Caki2 (cell line): Measurements from ENCODE around the gene GREB1. TPM values are rescaled to one million over a fixed set of nuclear protein-coding genes. Genes with fewer than 3 reads are reported as not detected.

Experiments used
- DNase-seq: peaks from one replicate; pipeline ENCODE4 v3.0.0-alpha.2; 2015; ENCODE audit warnings: low read depth
- in situ Hi-C: cut with HindIII; loops from 2 replicates; pipeline ENCODE4 v1.10.0; 2016; ENCODE audit warnings: low sequenced_read_pairs, low pct_unique_long_range_greater_than_20kb, mixed read lengths
- total RNA-seq: library from RNA; depleted of rRNA; stranded (reverse); fragments of >200 nt; shearing (Covaris generic); gene quantifications from 2 replicates; pipeline ENCODE4 v1.2.3, GENCODE V29; 2014; ENCODE audit warnings: low replicate concordance

Gene GREB1
- total RNA-seq, 1 experiment from 2014 or later: 0.91 TPM

DNA sequence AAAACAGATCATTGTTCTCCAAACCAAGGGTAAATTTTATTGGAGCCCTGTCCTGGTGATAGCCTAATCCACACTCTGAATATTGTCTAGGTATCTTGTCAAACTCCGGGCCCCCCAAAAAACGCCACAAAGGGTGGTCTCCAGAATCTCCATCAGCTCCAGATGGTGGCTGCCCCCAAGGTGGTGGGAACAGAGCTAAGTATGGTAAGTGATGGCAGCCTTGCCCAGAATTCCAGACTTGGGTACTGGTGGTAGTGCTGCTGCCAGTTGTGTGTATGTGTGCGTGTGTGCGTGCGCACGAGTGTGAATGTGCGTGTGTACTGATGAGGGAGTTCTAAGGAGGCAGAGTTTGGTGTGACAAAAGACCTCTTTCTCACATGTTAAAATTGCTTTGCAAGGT lies 51.2 kb downstream of the GREB1 start:
- no peak for DNase-seq
- in situ Hi-C loops: no loop called here

DNA sequence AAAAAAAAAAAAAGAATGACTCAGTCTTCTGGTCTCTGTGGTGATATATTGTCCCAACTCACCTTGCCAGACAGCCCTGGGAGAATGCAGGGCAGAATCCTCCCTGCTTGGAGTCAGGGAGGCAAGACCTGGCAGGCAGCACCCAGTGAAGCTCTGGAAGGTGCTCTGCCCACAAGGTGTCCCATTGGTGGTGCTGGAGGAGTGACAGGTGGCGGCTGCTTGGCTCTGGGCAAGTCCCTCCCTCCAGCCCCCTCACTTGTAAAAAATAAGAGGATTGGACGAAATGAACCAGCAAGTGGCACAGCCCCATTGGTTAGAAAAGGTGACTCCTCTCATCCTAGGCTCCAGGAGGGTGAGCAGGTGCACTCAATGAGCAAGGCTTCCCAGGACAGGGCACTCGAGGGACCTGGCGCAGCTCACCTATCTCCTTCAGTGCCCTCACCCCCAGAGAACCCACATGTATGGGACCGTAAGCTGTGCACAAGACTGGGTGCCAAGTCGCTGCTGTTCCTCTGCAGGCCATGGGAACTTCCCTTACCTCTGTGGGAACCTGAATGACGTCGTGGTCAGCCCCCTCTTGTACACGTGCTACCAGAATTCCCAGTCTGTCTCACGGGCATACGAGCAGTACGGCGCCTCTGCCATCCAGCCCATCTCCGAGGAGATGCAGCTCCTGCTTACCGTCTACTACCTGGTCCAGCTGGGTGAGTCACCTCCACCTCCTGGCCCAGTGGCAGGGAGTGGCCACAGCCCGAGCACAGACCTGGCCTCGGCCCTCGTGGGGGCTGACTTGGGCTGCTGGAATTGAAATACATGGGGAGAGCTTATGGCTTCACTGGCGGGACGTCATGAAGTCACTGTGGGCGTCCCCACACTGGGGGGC lies 54.6 kb downstream of the GREB1 start:
- DNase-seq: no peak
- in situ Hi-C loops: no loop called here

DNA sequence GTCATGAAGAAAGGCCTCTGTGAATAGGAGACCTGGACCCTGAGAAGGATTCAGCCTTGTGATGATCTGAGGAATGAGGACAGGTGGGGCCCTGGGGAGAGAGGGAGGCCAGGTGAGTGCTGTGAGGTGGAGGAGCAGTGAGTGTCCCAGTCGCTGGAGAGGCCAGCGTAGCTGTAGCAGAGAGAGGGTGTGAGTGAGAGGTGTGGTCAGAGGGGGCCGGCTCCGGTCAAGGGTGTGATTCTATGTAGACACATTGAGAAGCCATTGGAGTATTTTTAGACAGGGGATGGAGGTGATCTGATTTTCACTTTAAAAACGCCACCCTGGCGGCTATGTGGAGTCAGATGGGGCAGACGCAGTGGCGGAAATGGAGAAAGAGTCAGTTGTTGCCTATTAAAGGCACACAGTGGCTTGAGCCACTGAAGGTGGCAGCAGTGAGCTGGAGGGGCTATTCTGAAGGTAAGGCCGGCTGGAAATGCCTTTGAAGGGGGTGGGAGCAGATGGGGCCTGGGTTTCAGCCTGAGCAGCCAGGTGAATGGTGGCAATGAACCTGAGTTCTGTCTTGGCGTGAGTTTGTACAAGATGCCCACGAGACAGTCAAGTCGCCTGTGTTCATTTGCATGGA lies 55.6 kb downstream of the GREB1 start:
- no peak for DNase-seq
- in situ Hi-C loops: no loop called here

DNA sequence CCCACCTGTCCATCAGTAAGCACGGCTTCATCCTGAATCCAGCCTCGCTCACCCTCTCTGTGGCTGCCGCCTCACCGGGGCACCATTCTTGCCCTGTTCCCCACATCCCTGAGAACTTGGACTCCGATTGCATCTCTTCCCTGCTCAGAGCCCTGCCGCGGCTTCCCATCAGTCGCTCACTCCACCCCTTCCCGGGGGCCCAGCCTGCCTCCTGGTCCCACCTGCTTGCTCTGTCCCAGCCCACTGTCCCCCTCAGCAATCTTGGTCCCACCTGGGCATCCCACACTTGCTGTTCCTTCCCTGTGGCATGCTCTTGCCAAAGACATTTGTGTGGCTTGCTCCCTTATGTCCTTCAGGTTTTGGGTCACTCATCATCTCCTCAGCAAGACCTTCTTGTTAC lies 56.3 kb downstream of the GREB1 start:
- no peak for DNase-seq
- in situ Hi-C loops: no loop called here

DNA sequence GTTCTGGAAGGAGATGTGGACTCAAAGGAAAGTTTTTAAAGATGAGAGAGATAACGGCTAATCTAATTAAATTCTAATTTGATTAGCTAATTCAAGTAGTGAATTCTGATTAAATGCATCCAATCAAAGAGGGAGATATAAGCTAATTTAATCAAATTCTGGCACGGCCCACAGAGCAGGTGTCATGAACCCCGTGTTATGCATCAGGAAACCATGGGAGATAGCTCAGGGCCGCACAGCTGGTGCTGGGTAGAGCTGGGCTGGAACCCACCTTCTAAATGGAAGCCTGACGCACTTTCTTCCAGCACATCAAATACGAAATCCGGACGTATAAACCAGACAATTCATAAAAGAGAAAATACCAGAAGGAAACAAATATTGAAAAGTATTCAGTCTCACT lies 57.2 kb downstream of the GREB1 start:
- in situ Hi-C loops: no loop called here
- no peak for DNase-seq

DNA sequence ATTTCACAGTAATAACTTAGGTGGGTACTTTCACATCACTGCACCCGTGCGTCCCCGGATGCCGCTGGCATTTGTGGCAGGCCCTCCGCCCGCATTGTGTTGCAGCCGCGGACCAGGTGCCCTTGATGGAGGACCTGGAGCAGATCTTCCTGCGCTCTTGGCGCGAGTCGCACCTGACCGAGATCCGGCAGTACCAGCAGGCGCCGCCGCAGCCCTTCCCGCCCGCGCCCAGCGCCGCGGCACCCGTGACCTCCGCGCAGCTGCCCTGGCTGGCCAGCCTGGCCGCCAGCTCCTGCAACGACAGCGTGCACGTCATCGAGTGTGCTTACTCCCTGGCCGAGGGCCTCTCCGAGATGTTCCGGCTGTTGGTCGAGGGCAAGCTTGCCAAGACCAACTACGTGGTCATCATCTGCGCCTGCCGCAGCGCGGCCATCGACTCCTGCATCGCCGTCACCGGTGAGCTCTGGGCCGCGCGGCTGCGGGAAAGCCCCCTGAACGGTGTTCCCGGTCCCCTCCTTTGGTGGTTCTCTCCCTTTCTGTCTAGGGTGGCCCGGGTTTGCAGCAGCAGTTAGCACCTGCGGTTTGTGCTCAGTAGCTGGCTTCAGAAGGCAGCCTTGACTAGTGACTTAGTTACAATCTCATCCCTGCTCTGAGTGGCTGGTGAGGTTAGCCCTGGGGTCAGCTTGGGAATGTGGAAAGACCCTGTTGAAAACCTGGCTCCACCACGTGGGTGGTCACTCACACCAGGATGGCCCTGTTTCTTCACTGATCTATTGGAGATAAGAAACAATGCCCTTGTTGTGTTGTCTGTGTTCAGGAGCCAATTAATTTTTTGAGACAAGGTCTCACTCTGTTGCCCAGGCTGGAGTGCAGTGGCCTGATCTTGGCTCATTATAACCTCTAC lies 59.1 kb downstream of the GREB1 start:
- in situ Hi-C loops: no loop called here
- DNase-seq: no peak

DNA sequence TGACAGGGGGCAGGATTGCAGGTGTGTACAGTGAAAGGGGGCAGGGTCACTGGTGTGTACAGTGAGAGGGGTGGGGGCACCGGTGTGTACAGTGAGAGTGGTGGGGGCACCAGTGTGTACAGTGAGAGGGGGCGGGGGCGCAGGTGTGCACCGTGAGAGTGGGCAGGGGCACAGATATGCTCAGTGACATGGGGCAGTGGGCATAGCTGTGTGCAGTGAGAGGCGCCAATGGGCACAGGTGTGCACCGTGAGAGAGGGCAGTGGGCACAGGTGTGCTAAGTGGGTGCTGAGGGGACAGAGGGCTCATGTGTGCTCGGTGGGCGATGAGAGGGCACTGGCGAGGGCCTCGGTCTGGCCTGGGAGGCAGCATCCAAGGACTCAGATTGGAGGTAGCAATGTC lies 63.0 kb downstream of the GREB1 start:
- no peak for DNase-seq
- in situ Hi-C loops: no loop called here

DNA sequence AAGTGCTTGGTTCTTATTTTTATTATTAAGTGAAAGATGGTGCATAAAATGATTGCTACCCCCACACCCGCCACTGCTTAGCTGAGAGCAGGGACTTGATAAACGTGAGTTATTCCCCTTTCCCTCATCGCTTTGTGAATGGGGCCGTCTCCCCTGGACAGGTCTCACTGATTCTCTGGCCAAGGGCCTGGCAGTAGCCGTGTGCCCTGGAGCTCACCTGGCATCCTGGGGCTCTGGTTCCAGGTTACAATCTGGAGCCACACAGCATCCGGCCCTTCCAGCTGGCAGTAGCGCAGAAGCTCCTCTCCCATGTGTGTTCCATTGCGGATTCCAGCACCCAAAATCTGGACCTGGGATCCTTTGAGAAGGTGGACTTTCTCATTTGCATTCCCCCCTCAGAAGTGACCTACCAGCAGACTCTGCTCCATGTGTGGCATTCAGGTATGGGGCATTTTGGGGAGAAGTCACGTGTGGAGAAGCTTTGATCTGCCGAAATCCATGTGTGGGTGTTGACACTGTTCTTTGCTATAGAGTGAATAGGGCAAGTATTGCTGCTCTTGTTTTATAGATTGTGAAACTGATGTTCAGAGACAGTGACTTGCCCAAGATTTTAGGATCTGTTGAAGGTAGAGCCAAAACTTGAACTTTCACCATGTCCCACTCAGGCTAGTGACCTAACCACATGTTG lies 63.8 kb downstream of the GREB1 start:
- no peak for DNase-seq
- in situ Hi-C loops: no loop called here

DNA sequence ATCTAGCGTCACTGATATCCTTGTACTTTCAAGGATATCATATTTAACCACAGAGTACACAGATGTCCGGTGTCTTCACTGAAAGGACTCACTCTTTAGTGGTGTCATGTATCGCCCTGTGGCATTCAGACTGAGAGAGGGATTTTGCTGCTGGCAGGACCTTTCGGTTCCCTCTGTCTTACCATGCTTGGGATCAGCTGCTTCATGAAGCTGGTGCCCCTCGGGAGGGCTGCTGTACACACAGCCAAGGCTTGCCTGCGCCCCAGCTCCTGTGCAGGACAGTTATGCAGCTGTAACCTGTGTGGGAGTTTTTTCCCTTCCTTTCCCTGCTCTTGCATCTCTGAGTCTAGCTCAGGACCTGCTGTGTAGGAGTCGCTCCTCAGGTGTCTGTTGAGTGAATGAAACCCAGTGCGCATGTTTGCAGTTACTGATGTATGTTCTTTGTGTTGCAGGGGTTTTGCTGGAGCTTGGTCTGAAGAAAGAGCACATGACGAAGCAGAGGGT lies 64.4 kb downstream of the GREB1 start:
- in situ Hi-C loops: no loop called here
- DNase-seq: no peak

DNA sequence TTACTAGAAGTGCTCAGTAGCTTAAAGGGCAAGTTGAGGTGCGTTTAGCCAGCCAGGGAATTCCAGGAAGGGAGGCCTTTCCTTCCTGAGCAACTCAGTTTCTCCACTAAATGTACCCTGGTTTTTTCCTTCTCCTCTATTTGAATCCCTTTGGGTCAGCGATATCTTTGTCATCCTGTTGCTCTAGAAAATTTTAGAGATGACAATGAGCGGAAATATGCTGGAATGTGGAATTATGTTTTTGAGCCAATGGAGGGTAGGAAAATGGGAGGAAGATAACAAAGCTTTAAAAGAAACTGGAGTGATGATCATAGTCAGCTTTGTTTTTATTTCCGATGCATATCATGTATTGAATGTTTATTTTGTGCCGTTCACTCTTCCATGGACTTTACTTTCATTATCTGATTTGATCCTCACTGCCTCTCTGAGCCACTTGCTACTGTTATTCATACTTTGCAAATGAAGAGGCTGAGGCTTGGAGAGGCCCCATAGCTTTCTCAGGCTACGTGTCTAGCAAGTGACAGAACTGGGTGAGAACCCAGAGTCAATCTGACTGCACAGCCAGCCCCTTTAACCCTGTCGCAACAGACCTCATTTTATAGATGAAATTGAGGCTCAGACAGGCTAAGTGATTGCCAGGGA lies 68.8 kb downstream of the GREB1 start:
- in situ Hi-C loops: no loop called here
- no peak for DNase-seq

DNA sequence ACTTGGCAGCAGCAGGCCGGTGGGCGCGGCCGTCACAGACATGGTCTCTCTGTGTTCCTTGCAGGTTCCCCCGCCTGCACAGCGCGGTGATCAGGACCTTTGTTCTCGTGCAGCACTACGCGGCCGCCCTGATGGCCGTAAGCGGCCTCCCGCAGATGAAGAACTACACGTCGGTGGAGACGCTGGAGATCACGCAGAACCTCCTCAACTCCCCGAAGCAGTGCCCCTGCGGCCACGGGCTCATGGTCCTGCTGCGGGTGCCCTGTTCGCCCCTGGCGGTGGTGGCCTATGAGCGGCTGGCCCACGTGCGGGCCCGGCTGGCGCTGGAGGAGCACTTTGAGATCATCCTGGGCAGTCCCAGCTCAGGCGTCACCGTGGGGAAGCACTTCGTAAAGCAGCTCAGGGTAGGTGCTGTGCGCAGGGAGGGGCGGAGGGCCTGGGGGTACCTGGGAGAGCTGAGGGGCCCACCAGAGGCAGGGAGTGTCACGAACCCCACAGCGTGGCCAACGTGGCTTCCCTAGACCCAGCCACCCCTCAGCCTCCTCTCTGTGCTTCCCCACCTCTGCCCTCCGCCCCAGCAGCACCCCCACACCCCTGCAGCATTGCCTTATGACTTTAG lies 76.9 kb downstream of the GREB1 start:
- DNase-seq: no peak
- in situ Hi-C loops: no loop called here

DNA sequence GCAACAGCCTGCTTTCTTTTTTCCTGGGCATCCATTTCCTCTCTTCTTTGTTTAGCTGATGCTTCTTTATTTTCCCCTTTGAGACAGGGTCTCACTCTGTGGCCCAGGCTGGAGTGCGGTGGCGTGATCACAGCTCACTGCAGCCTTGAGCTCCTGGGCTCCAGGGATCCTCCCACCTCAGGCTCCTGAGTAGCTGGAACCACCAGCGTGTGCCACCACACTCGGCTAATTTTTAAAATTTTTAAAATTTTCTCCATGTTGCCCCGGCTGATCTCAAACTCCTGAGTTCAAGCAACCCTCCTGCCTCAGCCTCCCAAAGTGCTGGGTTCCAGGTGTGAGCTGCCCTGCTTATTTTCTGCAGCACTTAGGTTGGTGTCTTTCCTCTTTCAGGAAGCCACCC lies 77.4 kb downstream of the GREB1 start:
- in situ Hi-C loops: no loop called here
- no peak for DNase-seq

DNA sequence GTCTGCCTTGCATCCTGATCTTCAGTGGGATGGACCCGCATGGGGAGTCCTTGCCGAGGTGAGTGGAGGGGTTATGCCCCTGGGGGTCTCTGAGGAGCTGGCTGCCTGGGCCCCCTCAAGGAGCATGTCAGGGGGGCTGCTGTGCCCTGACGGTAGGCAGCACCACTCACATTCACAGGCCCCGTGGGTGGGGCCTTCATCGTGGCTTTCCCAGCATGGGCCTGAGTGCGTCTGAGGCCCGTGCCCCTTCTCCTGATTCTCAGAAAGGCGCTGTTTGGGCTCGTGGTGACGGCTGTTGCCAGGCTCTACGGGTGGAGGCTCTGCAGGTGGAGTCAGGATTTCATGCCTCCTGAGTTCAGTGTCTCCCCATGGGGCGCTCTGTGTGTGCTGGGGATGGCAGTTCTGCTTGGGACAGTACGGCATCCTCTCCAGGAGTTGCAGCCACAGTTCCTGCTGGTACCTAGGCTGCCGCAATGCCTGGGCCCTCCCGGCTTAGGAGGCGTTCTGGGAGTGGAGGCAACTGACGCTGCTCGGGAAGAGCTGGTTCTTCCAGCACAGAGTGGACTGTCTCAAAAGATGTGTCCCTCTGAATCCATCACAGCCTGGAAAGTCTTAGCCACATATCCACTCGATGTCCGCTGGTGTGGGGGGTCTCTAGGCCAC lies 78.8 kb downstream of the GREB1 start:
- in situ Hi-C loops: no loop called here
- DNase-seq: no peak

DNA sequence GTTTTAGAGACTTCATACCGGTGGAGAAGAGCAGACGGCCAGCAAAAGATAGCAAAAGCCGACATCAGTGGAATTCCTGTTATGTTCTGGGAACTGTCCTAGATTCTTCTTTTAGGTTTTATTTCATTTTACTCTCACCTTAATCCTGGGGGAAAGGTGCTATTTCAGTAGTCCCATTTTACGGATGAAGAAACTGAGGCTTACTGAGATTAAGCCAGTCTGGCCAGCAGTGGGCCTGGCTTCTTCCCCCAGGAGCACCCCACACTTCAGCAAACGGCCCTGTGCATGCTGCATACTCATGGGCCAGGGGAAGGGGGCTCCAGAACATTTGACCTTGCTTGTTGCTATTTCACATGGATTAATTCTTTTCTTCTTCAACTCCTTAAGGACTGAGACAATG lies 79.5 kb downstream of the GREB1 start:
- DNase-seq: no peak
- in situ Hi-C loops: no loop called here

DNA sequence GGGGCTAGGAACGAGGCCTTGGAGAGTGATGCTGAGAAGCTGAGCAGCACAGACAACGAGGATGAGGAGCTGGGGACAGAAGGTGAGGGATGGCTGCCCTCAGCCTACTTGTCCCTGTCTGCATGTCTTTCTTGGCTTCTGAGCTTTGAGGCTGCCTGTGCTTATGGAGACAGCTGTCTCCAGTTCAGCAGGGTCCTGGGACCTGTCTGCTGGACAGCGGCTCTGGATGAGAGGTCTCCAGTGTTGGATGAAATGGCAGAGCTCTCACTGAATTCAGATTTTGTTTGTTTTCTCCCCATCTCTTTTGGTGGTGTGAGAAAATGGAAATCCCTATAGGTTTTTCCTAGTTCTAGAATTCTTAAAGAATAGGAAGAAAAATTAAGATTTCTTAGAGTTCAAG lies 81.4 kb downstream of the GREB1 start:
- in situ Hi-C loops: no loop called here
- DNase-seq: no peak

DNA sequence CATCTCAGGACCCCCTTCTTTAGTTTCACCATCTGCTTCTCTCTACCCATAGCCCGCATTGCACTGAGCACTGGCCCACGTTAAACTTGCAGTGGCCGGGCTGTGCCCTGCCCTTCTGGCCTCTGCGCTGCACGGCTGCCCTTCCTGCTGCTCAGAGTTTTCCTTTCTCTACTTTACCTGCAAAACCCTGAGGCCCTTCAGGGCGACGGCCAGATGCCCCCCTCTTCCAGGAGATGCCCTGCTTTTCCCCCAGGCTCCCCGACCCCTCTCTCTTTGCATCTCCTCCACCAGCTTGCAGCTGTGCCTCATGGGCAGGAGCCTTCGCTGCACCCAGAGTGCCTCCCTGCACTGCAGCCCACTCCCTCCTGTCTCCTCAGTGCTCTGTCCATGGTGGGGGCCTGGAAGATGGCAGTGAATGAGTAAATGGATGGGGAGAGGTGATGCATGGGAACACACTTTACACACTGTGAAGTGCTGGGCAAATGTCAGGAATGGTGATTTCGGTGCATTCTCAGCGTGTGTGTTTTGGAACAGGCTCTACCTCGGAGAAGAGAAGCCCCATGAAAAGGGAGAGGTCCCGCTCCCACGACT lies 82.3 kb downstream of the GREB1 start:
- DNase-seq: no peak
- in situ Hi-C loops: no loop called here
